ENCODE results near the gene MYRFL. TPM values are rescaled to one million over a fixed set of nuclear protein-coding genes. Genes with fewer than 3 reads are reported as not detected.

Gene MYRFL
- total and polyA plus RNA-seq, 2 of the 8 experiments (the other 6 are each of a cell fraction or from before 2014, with no cell fraction given) = 1.1 to 2.0 TPM

DNA sequence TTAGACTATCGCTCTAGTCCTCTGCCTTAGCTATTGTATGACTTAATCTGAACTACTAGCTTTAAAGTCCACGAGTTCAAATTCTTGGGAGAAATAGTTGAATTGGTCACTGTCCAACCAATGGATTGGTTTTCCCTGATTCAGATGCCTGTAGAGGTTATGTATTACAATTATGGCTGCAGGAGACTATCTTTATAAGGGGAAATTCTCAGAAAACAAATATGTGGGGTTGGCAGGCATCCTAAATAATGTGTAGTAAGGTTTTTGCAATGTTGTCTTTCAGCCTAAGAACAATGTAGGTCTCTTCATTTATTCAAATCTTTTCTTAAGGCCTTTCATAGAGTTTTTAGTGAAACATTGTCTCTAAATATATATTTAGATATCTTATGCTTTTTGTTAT, 26.9 kb downstream of the MYRFL start:
- Histone ChIP-seq H3K4ac (replicated peaks; ENCODE audit: insufficient read length, low read depth, low read length) (no peak overlapping the region), H3K9ac (replicated peaks in 1 of 4; ENCODE audit: extremely low read depth in 1 of 4, low read depth in 3 of 4, low read length in 3 of 4) (no peak overlapping the region), H2BK5ac (ENCODE audit: low read depth, low read length) (no peak overlapping the region), H2BK15ac (ENCODE audit: low read length) (no peak overlapping the region), H4K8ac (ENCODE audit: extremely low read depth, insufficient read depth, low read length) (no peak overlapping the region), H3K27ac (ENCODE audit: low read depth, low read length) (no peak overlapping the region), H2BK120ac (replicated peaks; ENCODE audit: low read depth, low read length) (no peak overlapping the region), H3K4me3 (ENCODE audit: extremely low read depth in 1 of 4, insufficient read depth in 2 of 4, low read depth in 3 of 4, low read length in 4 of 4) (no peak overlapping the region), H3K23me2 (ENCODE audit: low read depth, low read length) (no peaks in the 10 kb centered on the region), H2BK20ac (ENCODE audit: low read length) (no peak overlapping the region), H3K23ac (ENCODE audit: insufficient read length) (no peak overlapping the region), H3K18ac (ENCODE audit: extremely low read depth, low read length) (no peak overlapping the region), H3K9me3 (ENCODE audit: insufficient read depth in 2 of 2, low read depth in 1 of 2, low read length in 1 of 2) (peaks cover 3 to 16% of the 10 kb centered on the region in 2 experiments; a peak in 3 of 4 replicates), H2BK12ac (ENCODE audit: low read depth, low read length) (no peak overlapping the region), H4K5ac (ENCODE audit: insufficient read length, low read depth, low read length) (no peak overlapping the region), H4K20me1 (replicated peaks in 1 of 2; ENCODE audit: control insufficient read depth in 1 of 2, insufficient read depth in 2 of 2, low read length in 2 of 2) (no peaks in the 10 kb centered on the region), H2AK5ac (ENCODE audit: low read depth, low read length) (no peak overlapping the region), H3K14ac (ENCODE audit: insufficient read length) (no peak overlapping the region), H3K79me1 (ENCODE audit: low read depth, low read length) (no peaks in the 10 kb centered on the region), H3K27me3 (replicated peaks in 1 of 4; ENCODE audit: control insufficient read depth in 3 of 4, extremely low read depth in 1 of 4, insufficient read depth in 3 of 4, low read length in 3 of 4) (no peaks in the 10 kb centered on the region), H3K79me2 (ENCODE audit: control insufficient read depth in 1 of 2, insufficient read depth in 2 of 2, low read length in 2 of 2) (no peaks in the 10 kb centered on the region), H3K4me1 (replicated peaks in 1 of 4; ENCODE audit: control insufficient read depth in 3 of 4, insufficient read depth in 4 of 4, low read length in 3 of 4) (no peaks in the 10 kb centered on the region), H3K4me2 (ENCODE audit: insufficient read depth in 1 of 2, low read depth in 2 of 2, low read length in 2 of 2) (no peak overlapping the region), H4K91ac (replicated peaks; ENCODE audit: insufficient read length, low read length) (no peak overlapping the region), H3K36me3 (ENCODE audit: control insufficient read depth in 2 of 4, insufficient read depth in 4 of 4, low read length in 3 of 4) (no peaks in the 10 kb centered on the region; a peak in 1 of 8 replicates), H2AFZ (ENCODE audit: low read length) (no peak overlapping the region), H3K56ac (replicated peaks; ENCODE audit: insufficient read length, low read depth, low read length) (no peak overlapping the region)
- ChIA-PET POLR2A (ENCODE audit: partially characterized antibody) (no interaction called here), CTCF (ENCODE audit: partially characterized antibody) (no interaction called here)
- FAIRE-seq = no peak
- TF ChIP-seq SIX5 (IDR thresholded peaks at IDR 0.05; ENCODE audit: low read depth, low read length) (no peak), SIRT6 (IDR thresholded peaks at IDR 0.05; ENCODE audit: low read length) (no peak), CHD2 (IDR thresholded peaks at IDR 0.05; ENCODE audit: low read length) (no peak), KDM1A (IDR thresholded peaks at IDR 0.05; ENCODE audit: borderline replicate concordance, low read length) (no peak), YY1 (IDR thresholded peaks at IDR 0.05; ENCODE audit: low read depth, low read length) (no peak), TAF7 (optimal IDR thresholded peaks at IDR 0.05; ENCODE audit: borderline replicate concordance, low read depth, low read length) (no peak), CBX5 (IDR thresholded peaks at IDR 0.05; ENCODE audit: low read depth, low read length) (no peak), SP2 (IDR thresholded peaks at IDR 0.05; ENCODE audit: low read length) (no peak), EGR1 (IDR thresholded peaks at IDR 0.05; ENCODE audit: borderline replicate concordance, low read depth, low read length) (no peak), RFX5 (IDR thresholded peaks at IDR 0.05; ENCODE audit: borderline replicate concordance, low read depth, low read length) (no peak)
- TF ChIP-seq, protein P1, sequence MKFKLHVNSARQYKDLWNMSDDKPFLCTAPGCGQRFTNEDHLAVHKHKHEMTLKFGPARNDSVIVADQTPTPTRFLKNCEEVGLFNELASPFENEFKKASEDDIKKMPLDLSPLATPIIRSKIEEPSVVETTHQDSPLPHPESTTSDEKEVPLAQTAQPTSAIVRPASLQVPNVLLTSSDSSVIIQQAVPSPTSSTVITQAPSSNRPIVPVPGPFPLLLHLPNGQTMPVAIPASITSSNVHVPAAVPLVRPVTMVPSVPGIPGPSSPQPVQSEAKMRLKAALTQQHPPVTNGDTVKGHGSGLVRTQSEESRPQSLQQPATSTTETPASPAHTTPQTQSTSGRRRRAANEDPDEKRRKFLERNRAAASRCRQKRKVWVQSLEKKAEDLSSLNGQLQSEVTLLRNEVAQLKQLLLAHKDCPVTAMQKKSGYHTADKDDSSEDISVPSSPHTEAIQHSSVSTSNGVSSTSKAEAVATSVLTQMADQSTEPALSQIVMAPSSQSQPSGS (IDR thresholded peaks at IDR 0.05; ENCODE audit: low read length) = no peak
- DNase-seq (ENCODE audit: low read depth in 1 of 2, low spot score in 2 of 2) = no peak
- 91% methylated on average over 2 of the region's 2 CpGs; no CpG with 5 or more reads in 1 of the 2 experiments for WGBS, 2 experiments (ENCODE audit: extremely low coverage in 1 of 2, insufficient coverage in 1 of 2, insufficient read length in 1 of 2, insufficient replicate concordance in 2 of 2, low coverage in 1 of 2, low lambda C conversion rate in 2 of 2, missing lambda C conversion rate in 1 of 2)
